Measurements from ENCODE around the gene LILRB4.
"Not testable (repeated sequence)": the region's sequence is repeated elsewhere in the genome, so short reads cannot be mapped to it uniquely, and the experiment has no call there.

LILRB4 gene

DNA sequence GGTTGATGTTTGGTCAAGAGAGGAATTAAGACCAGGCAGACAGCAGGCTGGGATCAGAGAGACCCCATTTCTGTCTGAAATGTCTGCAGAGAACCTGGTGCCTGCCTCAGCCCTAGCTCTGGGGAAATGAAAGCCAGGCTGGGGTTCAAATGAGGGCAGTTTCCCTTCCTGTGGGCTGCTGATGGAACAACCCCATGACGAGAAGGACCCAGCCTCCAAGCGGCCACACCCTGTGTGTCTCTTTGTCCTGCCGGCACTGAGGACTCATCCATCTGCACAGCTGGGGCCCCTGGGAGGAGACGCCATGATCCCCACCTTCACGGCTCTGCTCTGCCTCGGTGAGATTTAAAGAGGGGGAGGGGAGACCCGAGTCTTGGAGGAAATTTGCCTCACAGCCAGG lies at the start of gene LILRB4:
TSS of gene LILRB4 (plus strand) at position 256 of the 400 bp plus-strand sequence. CDS start at position 305, 49 bp downstream.
- no peak for DNase-seq

DNA sequence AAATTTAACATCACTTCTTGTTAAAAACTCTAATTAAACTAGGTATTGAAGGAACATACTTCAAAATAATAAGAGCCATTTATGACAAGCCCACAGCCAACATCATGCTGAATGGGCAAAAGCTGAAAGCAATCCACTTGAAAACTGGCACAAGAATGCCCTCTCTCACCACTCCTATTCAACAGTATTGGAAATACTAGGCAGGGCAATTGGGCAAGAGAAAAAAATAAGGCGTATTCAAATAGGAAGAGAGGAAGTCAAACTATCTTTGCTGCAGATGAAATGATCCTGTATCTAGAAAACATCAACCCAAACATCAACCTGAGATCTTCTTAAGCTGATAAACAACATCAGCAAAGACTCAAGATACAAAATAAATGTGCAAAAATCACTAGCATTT lies 48.1 kb upstream of the LILRB4 start:
- DNase-seq, result no peak

DNA sequence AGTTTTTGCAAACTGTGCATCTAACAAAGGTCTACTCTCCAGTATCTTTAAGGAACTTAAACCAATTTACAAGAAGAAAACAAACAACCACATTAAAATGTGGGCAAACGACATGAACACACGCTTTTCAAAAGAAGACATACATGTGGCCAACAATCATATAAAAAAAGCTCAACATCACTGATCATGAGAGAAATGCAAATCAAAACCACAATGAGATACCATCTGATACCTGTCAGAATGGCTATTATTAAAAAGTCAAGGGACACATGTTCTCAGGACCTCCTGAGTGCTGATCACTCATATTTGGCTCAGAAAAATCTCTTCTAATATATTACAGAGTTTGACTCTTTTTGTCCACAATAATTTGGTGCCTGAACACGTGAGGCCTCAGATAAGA lies 46.7 kb upstream of the LILRB4 start:
- no peak for DNase-seq

DNA sequence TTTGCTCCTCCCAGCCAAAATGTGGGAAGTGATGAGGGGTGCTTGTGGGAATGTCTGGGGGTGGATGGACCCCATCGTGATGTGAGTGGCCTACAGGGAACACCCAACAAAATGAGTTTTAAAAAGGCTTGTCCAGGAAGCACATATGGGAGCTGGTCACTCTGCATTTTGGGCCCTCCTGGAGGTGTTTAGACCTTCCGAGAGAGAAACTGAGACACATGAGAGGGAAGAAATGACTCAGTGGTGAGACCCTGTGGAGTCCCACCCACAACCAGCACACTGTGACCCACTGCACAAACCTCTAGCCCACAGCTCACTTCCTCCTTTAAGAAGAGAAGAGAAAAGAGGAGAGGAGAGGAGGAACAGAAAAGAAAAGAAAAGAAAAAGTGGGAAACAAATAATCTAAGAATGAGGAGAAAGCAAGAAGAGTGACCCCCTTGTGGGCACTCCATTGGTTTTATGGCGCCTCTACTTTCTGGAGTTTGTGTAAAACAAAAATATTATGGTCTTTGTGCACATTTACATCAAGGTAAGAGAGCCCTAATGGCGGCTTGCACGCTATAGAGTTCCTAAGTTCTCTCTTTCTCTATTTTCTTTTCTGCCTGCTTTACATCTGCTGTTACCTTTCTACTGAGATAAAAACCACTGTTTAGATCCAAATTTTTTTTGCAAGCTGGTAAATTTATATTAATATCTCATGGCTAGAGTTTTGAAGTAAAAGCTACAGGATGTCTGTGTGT lies 45.8 kb upstream of the LILRB4 start:
- no peak for DNase-seq

- DNase-seq, result no peak
Measured at GRCh38 chr19:54620464-54620863, 42.3 kb upstream of the LILRB4 start.

DNA sequence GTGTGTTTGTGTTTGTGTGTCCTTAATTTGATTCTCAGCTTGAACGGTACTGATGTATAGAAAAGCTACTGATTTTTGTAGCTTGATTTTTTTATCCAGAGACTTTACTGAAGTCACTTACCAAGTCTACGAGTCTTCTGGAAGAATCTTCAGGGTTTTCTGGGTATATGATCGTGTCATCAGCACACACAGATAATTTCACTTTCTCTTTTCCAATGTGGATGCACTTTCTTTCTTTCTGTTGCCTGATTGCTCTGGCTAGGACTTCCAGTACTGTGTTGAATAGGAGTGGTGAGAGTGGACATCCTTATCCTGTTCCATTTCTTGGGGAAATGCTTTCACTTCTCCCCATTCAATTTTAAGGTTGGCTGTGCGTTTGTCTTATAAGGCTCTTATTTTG lies 40.4 kb upstream of the LILRB4 start:
- no peak for DNase-seq

DNA sequence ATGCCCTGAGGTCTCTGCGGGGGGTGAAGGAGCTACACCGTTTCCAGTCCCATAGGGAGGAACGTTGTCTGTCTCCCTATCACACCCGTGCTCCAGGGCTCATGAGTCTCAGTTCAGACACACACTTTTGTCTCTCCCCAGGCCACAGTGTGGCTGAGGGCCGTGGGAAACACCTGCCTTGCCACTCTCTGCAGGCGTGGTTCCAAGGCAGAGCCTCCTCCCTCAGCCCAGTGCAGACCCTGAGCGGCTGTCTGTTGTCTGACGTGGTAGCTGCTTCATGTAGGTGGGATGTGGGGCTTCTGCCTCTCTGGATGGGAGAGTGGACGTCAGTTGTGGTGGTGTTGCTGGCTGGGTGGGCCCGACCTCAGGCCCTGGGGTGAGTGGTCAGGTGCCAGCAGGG lies 38.6 kb upstream of the LILRB4 start:
- not testable (repeated sequence) for DNase-seq

DNA sequence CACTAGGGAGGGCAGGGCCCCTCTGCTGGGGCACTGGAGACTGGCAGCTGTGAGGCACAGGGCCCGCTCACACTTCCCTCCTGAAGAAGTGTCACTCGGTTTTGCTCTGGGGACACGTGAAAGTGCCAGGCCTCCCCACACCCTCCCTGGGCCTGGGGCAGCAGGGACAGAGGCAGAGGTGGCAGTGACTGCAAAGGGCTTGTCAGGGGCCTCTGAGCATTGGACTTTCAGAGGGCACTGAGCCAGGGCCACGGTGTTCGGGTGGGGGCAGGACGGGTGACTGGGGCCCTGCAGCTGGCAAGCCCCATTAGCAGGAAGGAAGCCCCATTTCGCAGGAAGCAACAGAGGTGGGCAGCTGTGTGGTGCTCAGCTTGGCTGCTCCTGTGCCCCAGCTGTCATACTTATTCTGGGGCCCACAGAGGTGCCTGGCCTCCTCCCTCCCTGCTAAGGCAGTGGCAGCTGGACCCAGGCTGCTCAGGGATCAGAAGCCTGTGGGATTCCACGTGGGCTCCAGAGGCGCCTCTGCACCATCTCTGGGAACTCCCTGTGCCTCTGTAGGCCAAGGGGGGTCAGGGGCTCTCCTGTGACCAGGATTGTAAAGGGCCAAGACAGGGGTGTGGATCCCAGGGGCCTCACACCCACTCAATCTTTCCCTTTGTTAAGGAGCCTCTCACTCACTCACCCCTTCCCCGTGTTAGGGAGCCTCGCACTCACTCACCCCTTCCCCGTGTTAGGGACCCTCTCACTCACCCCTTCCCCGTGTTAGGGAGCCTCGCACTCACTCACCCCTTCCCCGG lies 37.7 kb upstream of the LILRB4 start:
- DNase-seq, result not testable (repeated sequence)

DNA sequence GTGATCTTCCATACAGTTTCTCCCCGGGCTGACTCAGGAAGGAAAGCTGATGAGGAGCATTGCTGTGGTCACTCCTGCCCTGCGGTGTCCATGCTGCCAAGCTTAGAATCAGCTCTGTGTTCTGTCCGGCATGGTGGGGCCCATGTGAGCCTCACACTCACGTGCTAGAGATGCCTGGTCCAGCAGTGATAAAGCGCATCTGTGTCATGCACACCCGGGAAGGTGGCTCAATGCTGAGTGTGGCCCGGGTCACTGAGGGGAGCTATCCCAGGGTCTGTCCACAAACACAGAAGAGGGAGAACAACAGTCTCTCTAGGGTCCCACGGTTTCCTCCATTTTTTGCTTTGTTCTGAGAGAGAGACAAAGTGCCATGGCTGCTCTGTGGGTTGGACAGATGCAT lies 36.0 kb upstream of the LILRB4 start:
- no peak for DNase-seq

DNA sequence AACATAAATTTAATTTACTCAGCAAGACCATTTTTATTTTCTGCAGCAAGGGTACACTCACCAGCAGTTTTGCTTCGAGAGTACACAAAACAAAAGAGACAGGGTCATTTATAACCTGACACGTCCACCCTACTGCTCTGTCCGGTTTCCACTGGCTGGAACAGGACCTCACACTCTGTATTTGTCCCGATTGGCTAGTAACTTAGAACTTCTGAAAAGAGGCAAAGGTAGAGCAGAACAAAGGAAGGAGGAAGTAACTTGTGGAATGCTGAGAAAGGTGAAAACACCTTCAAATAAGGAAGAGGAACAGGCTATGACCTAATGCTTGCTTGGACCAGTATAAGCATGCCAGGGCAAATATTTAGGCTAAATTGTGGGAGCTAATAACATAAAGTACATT lies 34.9 kb upstream of the LILRB4 start:
- not testable (repeated sequence) for DNase-seq

- DNase-seq, result not testable (repeated sequence)
Measured at GRCh38 chr19:54630262-54630661, 32.5 kb upstream of the LILRB4 start, which contains the start of gene LILRB1. LILRB1 (plus strand) TSS chr19:54630484; CDS start chr19:54631074, 590 bp downstream.

- DNase-seq, result no peak
Measured at GRCh38 chr19:54630782-54631181, 32.0 kb upstream of the LILRB4 start.

DNA sequence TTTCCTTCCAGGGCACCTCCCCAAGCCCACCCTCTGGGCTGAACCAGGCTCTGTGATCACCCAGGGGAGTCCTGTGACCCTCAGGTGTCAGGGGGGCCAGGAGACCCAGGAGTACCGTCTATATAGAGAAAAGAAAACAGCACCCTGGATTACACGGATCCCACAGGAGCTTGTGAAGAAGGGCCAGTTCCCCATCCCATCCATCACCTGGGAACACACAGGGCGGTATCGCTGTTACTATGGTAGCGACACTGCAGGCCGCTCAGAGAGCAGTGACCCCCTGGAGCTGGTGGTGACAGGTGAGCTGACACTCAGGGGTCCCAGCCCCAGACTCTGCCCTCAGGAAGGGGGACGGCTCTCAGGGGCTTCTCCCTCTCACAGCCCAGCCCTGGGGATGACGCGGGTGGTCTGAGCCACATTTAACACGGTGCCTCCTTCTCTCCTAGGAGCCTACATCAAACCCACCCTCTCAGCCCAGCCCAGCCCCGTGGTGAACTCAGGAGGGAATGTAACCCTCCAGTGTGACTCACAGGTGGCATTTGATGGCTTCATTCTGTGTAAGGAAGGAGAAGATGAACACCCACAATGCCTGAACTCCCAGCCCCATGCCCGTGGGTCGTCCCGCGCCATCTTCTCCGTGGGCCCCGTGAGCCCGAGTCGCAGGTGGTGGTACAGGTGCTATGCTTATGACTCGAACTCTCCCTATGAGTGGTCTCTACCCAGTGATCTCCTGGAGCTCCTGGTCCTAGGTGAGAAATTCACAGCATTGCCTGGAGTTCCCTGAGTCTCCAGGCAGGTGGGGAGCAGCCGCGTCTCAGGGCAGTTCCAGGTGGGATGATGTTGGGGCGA lies 31.1 kb upstream of the LILRB4 start:
- DNase-seq, result not testable (repeated sequence)

DNA sequence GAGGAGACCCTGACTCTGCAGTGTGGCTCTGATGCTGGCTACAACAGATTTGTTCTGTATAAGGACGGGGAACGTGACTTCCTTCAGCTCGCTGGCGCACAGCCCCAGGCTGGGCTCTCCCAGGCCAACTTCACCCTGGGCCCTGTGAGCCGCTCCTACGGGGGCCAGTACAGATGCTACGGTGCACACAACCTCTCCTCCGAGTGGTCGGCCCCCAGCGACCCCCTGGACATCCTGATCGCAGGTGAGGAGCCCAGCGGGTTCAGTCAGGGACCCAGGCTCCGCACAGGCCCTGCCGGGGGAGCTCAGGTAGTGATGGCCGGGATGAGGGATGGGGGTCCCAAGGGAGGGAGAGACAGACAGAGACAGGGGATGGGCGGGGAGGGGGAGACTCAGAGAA lies 30.3 kb upstream of the LILRB4 start:
- DNase-seq, result not testable (repeated sequence)

DNA sequence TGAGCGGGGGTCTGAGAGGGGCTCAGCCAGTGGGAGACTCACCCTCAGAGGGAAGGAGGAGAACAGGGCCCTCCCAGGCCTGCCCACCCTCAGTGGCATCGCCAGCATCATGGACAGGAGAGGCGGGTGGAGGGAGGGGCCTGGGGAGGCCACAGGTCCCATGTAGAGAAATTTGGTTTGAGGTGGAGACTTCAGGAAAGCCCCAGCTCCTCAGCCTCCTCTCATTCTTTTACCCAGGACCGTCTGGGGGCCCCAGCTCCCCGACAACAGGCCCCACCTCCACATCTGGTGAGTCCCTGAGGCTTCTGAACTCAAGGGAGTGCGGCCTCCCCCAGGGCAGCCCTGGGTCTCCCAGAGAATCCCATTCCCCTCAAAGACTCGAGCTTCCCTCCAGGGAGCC lies 29.4 kb upstream of the LILRB4 start:
- no peak for DNase-seq

GRCh38 chr19:54636081-54636480 lies 26.7 kb upstream of the LILRB4 start:
- not testable (repeated sequence) for DNase-seq

DNA sequence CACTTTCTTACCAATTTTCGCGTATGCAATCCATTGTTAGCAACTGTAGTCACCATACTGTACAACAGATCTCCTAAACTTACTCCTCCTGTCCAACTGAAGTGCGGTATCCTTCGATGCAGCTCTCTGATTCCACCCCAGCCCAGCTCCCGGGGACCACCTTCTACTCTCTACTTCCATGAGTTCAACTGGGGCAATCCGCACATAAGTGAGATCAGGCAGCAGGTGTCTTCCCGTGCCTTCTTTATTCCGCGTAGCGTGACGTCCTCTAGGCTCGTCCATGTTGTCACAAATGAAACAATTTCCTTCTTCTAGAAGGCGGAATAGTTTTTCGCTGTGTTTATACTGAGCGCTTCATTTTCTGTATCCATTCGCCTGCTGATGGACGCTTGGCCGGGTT lies 24.1 kb upstream of the LILRB4 start:
- no peak for DNase-seq

DNA sequence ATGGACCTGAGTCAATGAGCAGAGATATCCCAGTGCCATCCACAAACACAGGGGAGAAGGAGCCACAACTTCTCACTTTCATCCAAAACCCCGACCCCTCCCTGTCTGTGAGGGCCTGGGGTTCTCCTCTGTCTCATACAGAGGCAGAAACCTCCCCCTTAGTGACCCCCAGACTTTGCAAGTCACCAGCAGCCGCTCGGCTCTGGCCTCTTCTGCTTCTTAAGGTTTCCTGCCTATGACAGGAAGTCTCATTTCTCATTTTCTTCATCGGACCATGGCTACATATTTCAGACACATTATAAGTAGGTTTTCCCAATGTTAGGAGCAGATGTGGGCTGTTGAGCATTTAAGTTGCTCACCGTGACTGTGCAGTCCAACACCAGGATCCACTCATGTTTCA lies 19.8 kb upstream of the LILRB4 start:
- not testable (repeated sequence) for DNase-seq

- not testable (repeated sequence) for DNase-seq
Measured at GRCh38 chr19:54643583-54643982, 19.2 kb upstream of the LILRB4 start.

DNA sequence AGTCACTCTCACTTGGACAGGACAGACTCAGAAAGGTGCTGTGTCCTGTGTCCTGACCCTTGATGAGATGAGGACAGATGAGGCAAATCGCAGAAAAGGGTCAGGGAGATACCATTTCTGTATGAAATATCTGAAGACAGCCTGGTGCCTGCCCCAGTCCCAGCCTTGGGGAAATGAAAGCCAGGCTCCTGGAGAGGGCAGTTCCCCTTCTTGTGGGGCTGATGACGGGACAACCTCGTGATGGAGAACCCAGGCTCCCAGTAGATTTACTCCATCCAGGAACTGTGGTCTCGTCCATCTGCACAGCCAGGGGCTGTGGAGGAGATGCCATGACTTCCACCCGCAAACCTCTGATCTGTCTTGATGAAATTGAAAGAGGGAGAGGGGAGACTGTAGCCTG lies 18.7 kb upstream of the LILRB4 start:
- no peak for DNase-seq

- no peak for DNase-seq
Measured at GRCh38 chr19:54646331-54646841, 16.4 kb upstream of the LILRB4 start.

GRCh38 chr19:54648129-54648528 lies 14.7 kb upstream of the LILRB4 start:
- DNase-seq, result no peak

DNA sequence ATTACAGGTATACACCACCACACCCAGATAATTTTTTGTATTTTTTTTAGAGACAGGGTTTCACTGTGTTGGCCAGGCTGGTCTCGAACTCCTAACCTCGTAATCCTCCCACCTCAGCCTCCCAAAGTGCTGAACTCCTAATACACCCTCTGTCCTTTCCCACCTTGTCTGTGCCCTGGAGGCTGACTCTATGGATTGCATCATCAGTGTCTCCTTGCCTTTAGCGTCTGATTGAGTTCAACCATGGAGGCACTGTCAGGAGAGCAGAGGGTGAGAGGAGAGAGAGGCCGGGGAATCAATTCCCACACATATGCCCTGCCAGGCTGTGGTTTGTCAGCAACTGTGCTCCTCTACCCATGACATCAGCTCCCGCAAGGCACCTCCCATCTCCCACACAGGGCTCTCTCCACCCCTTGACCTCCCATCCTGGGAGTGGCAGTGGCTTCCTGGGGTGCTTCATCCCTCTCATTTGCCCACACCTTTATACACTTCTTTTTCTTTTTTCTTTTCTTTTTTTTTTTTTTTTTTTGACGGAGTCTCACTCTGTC lies 12.6 kb upstream of the LILRB4 start:
- no peak for DNase-seq
